HT1080 (cell line): Measurements from ENCODE around the gene PSMF1. TPM values are rescaled to one million over a fixed set of nuclear protein-coding genes. Genes with fewer than 3 reads are reported as not detected.

Source experiments
- DNase-seq: peaks from one replicate; pipeline ENCODE4 v3.0.0-alpha.2; 2015; ENCODE audit warnings: low read depth
- total RNA-seq: library from RNA; depleted of rRNA; stranded (reverse); fragments of >200 nt; shearing (Covaris generic); gene quantifications from 2 replicates; pipeline ENCODE4 v1.2.3, GENCODE V29; 2014

PSMF1 gene
- total RNA-seq, 1 experiment from 2014 or later = 75.2 TPM

- DNase-seq = no peak
These were observed 69.3 kb downstream of the PSMF1 start for GRCh38 chr20:1187605-1188171.

GRCh38 chr20:1188347-1188746 lies 69.9 kb downstream of the PSMF1 start:
- no peak for DNase-seq

GRCh38 chr20:1189827-1190226 lies 71.4 kb downstream of the PSMF1 start:
- DNase-seq = no peak

GRCh38 chr20:1190847-1191246 lies 72.4 kb downstream of the PSMF1 start:
- DNase-seq = no peak

GRCh38 chr20:1191299-1191698 lies 72.9 kb downstream of the PSMF1 start:
- DNase-seq = no peak

- DNase-seq = no peak
These were observed 76.8 kb downstream of the PSMF1 start for GRCh38 chr20:1195226-1195625.

GRCh38 chr20:1196634-1197033 lies 78.2 kb downstream of the PSMF1 start:
- DNase-seq = no peak

- DNase-seq = no peak
These were observed 79.4 kb downstream of the PSMF1 start for GRCh38 chr20:1197801-1198200.

- DNase-seq = no peak
These were observed 80.3 kb downstream of the PSMF1 start for GRCh38 chr20:1198751-1199150.

GRCh38 chr20:1199212-1199873 lies 80.9 kb downstream of the PSMF1 start:
- DNase-seq = no peak

GRCh38 chr20:1199964-1200363 lies 81.6 kb downstream of the PSMF1 start:
- DNase-seq = no peak

GRCh38 chr20:1202762-1203504 lies 84.5 kb downstream of the PSMF1 start, which contains the start of gene C20orf202:
Gene C20orf202 (plus strand): TSS chr20:1203454. CDS start chr20:1203586, 132 bp downstream.
- DNase-seq = no peak

GRCh38 chr20:1203630-1204029 lies 85.2 kb downstream of the PSMF1 start:
- no peak for DNase-seq

GRCh38 chr20:1204113-1204512 lies 85.7 kb downstream of the PSMF1 start:
- no peak for DNase-seq

GRCh38 chr20:1204576-1204975 lies 86.2 kb downstream of the PSMF1 start:
- no peak for DNase-seq

GRCh38 chr20:1205802-1206201 lies 87.4 kb downstream of the PSMF1 start:
- no peak for DNase-seq

GRCh38 chr20:1206366-1207148 lies 88.2 kb downstream of the PSMF1 start:
- no peak for DNase-seq

GRCh38 chr20:1207293-1207878 lies 89.0 kb downstream of the PSMF1 start:
- DNase-seq = no peak

- peak; percentile 24 for DNase-seq
These were observed 91.3 kb downstream of the PSMF1 start for GRCh38 chr20:1209447-1210387.

GRCh38 chr20:1210501-1210900 lies 92.1 kb downstream of the PSMF1 start:
- no peak for DNase-seq
